CD4-positive, alpha-beta memory T cell (primary cell): ENCODE data around the gene ZNF830. TPM values are rescaled to one million over a fixed set of nuclear protein-coding genes. Genes with fewer than 3 reads are reported as not detected.

Experiments
- CTCF ChIA-PET: fragments of 350-600 bp; sonication (Branson Sonifier 250); formaldehyde crosslinking; loops from one replicate; lab custom pipeline; 2021; ENCODE audit warnings: inconsistent platforms; ENCODE audit not compliant: partially characterized antibody; lab: Charles Lee
- POLR2A ChIA-PET: fragments of 350-600 bp; sonication (Branson Sonifier 250); formaldehyde crosslinking; loops from one replicate; lab custom pipeline; 2021; ENCODE audit not compliant: partially characterized antibody; lab: Charles Lee
- DNase-seq, 5 donors: peaks; one replicate each; pipeline versions ENCODE4 v3.0.0 to v3.0.0-alpha.2; 2020 to 2022; ENCODE audit warnings: mixed read lengths in 1 of 5
- H3K27ac ChIP-seq: one replicate; pipeline ENCODE4 v1.7.0; 2013; ENCODE audit warnings: low read depth, low read length
- H3K27me3 ChIP-seq: 2 replicates; pipeline ENCODE4 v1.7.0; 2013; ENCODE audit warnings: mild to moderate bottlenecking, low read length, moderate library complexity; ENCODE audit not compliant: insufficient read depth
- H3K36me3 ChIP-seq: 2 replicates; pipeline ENCODE4 v1.7.0; 2013; ENCODE audit warnings: mild to moderate bottlenecking, low read length, moderate library complexity; ENCODE audit not compliant: insufficient read depth
- H3K4me1 ChIP-seq: 2 replicates; pipeline ENCODE4 v1.7.0; 2013; ENCODE audit warnings: mild to moderate bottlenecking, low read length, moderate library complexity; ENCODE audit not compliant: insufficient read depth
- H3K4me3 ChIP-seq, 2 donors: one replicate each; pipeline ENCODE4 v1.7.0; 2013; ENCODE audit warnings: low read length in 2 of 2, mild to moderate bottlenecking in 1 of 2
- H3K9me3 ChIP-seq, 2 donors: one replicate each; pipeline ENCODE4 v1.7.0; 2013; ENCODE audit warnings: low read length in 2 of 2, control low read depth in 1 of 2; ENCODE audit not compliant: control insufficient read depth in 1 of 2
- H3K27ac Mint-ChIP-seq, 7 donors: one replicate each; pipeline ENCODE4 v1.8.0; 2020 to 2021; ENCODE audit warnings: mixed read lengths in 7 of 7, mild to moderate bottlenecking in 6 of 7, inconsistent platforms in 3 of 7, moderate library complexity in 3 of 7
- H3K27me3 Mint-ChIP-seq, 2 donors: one replicate each; pipeline ENCODE4 v1.8.0; 2020 to 2021; ENCODE audit warnings: mixed read lengths in 2 of 2
- H3K36me3 Mint-ChIP-seq, 2 donors: one replicate each; pipeline ENCODE4 v1.8.0; 2020 to 2021; ENCODE audit warnings: mixed read lengths in 2 of 2, inconsistent platforms in 1 of 2, mild to moderate bottlenecking in 1 of 2
- H3K4me1 Mint-ChIP-seq, 4 donors: one replicate each; pipeline ENCODE4 v1.8.0; 2020 to 2021; ENCODE audit warnings: mixed read lengths in 4 of 4, mild to moderate bottlenecking in 1 of 4
- H3K4me3 Mint-ChIP-seq, 8 donors: one replicate each; pipeline ENCODE4 v1.8.0; 2020 to 2021; ENCODE audit warnings: mixed read lengths in 8 of 8, mild to moderate bottlenecking in 7 of 8, moderate library complexity in 6 of 8, inconsistent platforms in 3 of 8
- H3K9me3 Mint-ChIP-seq, 8 donors: one replicate each; pipeline ENCODE4 v1.8.0; 2020 to 2021; ENCODE audit warnings: mixed read lengths in 8 of 8, mild to moderate bottlenecking in 5 of 8, inconsistent platforms in 3 of 8, moderate library complexity in 1 of 8
- intact Hi-C: fragments of 100-400 bp; cut with micrococcal nuclease; formaldehyde crosslinking; loops from one replicate; pipeline ENCODE4 v1.15.1; 2023
- polyA plus RNA-seq, 2 donors: library from polyadenylated mRNA; unstranded; fragments of 300-500 nt; fragmentation: Illumina TruSeq; gene quantifications; one replicate each; pipeline ENCODE4 v1.2.3, GENCODE V29; 2021
- total RNA-seq, 2 experiments: library from RNA; stranded (reverse); gene quantifications; one replicate each; pipeline ENCODE4 v1.2.3, GENCODE V29; 2021

Gene ZNF830
- total and polyA plus RNA-seq, 4 experiments from 2014 or later, result 16.7 to 44.0 (median 32.7) TPM

DNA sequence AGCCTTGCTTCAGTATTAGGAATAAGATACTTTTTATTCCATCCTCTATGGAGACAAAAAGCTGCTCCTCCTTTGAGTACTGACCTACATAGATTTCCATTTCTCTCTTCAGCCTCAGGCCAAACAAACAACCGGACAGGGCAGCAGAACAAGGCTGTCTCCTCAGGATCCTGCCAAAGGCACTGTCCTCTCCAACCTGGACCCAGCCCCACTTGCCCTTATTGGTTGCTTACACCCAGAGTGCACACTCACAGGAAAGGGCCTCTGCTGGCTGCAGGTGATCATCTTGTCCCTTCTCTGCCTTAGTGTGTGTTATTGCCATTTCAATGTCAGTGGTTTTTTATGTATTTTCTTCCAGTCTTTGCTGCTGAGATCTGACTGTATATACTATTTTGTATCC, 45.6 kb downstream of the ZNF830 start:
- peak overlapping the region; percentile 1 to 78 (median 30) for H3K27ac Mint-ChIP-seq
- intact Hi-C loops, result no loop called here
- no peaks in the 10 kb centered on the region for H3K27me3 Mint-ChIP-seq
- H3K36me3 Mint-ChIP-seq, result peaks cover 36 to 79% of the 10 kb centered on the region in 2 donors
- peaks cover 31% of the 10 kb centered on the region for H3K36me3 ChIP-seq
- no peaks in the 10 kb centered on the region for H3K9me3 Mint-ChIP-seq
- H3K4me1 Mint-ChIP-seq, result peaks cover 0 to 5% (median under 1%) of the 10 kb centered on the region in 4 donors
- H3K27ac ChIP-seq, result no peak overlapping the region
- no peaks in the 10 kb centered on the region for H3K9me3 ChIP-seq
- ChIA-PET CTCF (no interaction called here), POLR2A (interaction anchor here (0.6 to 1.6 kb wide), 4 partner anchors 40 to 100 kb away, joined by 3 to 4 read pairs (median 3); no protein-coding TSS in a partner anchor)
- H3K4me1 ChIP-seq, result no peaks in the 10 kb centered on the region
- H3K27me3 ChIP-seq, result no peaks in the 10 kb centered on the region
- no peak overlapping the region for H3K4me3 Mint-ChIP-seq
- no peak overlapping the region for H3K4me3 ChIP-seq
- no peak for DNase-seq

DNA sequence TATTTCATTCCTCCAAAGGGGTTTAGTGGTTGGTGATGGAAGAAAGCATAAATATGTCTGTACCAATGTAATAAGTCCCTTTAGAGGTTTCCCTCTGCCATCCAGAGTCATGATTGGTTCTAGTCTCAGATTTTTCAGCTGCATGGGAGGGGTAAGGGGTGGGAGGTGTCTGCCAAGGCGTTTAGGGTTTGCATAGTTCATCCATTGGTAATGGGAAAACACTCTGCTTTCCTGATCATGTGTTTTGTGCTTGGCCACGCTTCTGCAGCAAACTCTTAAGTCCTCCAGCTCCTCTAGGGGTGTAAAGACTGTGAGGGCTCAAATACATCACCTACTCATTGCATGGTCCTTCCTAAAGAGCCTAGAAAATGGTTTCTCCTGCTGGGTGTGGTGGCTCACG, 48.8 kb downstream of the ZNF830 start:
- no peaks in the 10 kb centered on the region for H3K9me3 ChIP-seq
- H3K27ac Mint-ChIP-seq, result peak overlapping the region in 3 of 7 donors; percentile 18 to 60 (median 59)
- intact Hi-C loops, result no loop called here
- H3K4me1 Mint-ChIP-seq, result peaks cover 0 to 2% (median 0%) of the 10 kb centered on the region in 4 donors
- H3K27me3 ChIP-seq, result no peaks in the 10 kb centered on the region
- H3K9me3 Mint-ChIP-seq, result no peaks in the 10 kb centered on the region
- H3K4me3 ChIP-seq, result no peak overlapping the region
- H3K4me3 Mint-ChIP-seq, result no peak overlapping the region
- H3K27ac ChIP-seq, result no peak overlapping the region
- ChIA-PET CTCF (interaction anchor here (1.3 to 1.7 kb wide), 2 partner anchors 10 to 54 kb away, joined by 9 to 10 read pairs; partner anchors contain the start of gene RFFL), POLR2A (interaction anchor here (0.7 to 3.5 kb wide), 3 partner anchors 9 to 50 kb away, joined by 3 to 17 read pairs (median 3); no protein-coding TSS in a partner anchor)
- peaks cover 56 to 83% of the 10 kb centered on the region in 2 donors for H3K36me3 Mint-ChIP-seq
- H3K27me3 Mint-ChIP-seq, result no peaks in the 10 kb centered on the region
- H3K4me1 ChIP-seq, result no peaks in the 10 kb centered on the region
- H3K36me3 ChIP-seq, result peaks cover 52% of the 10 kb centered on the region
- no peak for DNase-seq

DNA sequence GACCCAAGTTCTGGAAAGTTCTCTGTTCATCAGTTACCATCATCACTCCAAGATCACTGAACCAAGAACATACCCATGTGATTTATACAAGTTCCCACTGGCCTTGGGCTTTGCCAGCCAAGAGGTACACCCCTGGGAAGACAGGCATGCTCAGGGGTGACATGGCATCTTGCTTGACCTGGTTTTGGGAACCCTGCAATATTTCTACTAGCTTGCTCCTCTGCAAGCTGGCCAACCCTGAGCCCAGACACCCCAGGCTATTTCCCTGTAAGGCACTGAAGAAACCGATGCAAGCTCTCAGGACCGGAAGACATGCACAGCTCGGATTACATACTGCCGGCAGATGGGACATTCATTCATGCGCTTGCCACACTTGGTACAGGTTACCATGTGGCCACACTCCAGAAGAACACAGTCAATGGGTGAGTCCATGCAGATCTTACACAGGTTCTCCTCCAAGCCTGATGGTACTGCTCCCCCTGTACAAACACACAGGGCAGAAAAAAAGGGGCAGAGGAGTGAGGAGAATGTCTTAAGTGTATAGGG, 50.4 kb downstream of the ZNF830 start:
- no peak for DNase-seq
- intact Hi-C loops, result no loop called here
- CTCF ChIA-PET, result interaction anchor here (1.6 to 2.0 kb wide), 3 partner anchors 11 to 52 kb away, joined by 6 to 8 read pairs (median 7); partner anchors contain the start of gene RFFL
- Mint-ChIP-seq H3K27ac (peak overlapping the region in 6 of 7 donors; percentile 23 to 54 (median 32)), H3K4me1 (peaks cover 0 to 2% (median 0%) of the 10 kb centered on the region in 4 donors), H3K9me3 (no peaks in the 10 kb centered on the region), H3K4me3 (no peak overlapping the region), H3K27me3 (no peaks in the 10 kb centered on the region), H3K36me3 (peaks cover 72 to 90% of the 10 kb centered on the region in 2 donors)
- no peak overlapping the region for H3K4me3 ChIP-seq
- H3K36me3 ChIP-seq, result peaks cover 69% of the 10 kb centered on the region
- H3K4me1 ChIP-seq, result no peaks in the 10 kb centered on the region
- POLR2A ChIA-PET, result interaction anchor here (0.7 to 2.5 kb wide), 4 partner anchors 11 to 38 kb away, joined by 4 to 5 read pairs (median 4); no protein-coding TSS in a partner anchor
- no peaks in the 10 kb centered on the region for H3K27me3 ChIP-seq
- H3K27ac ChIP-seq, result no peak overlapping the region
- no peaks in the 10 kb centered on the region for H3K9me3 ChIP-seq

Other genes with a start within 250 kb of the ZNF830 start
- 1 to 10 TPM; 2.0 to 2.1 TPM for gene CCT6B, start 80 bp upstream of the ZNF830 start, total RNA-seq
- 1 to 10 TPM in 1 of 2 donors, under 1 TPM in 1; 0.61 to 1.6 TPM for gene CCT6B, start 80 bp upstream of the ZNF830 start, polyA plus RNA-seq
- gene LIG3, start 19.0 kb downstream of the ZNF830 start, total RNA-seq, result 10 to 100 TPM; 41.9 to 50.8 TPM
- 10 to 100 TPM in 1 of 2 donors, 1 to 10 TPM in 1; 7.7 to 16.3 TPM for gene LIG3, start 19.0 kb downstream of the ZNF830 start, polyA plus RNA-seq
- 10 to 100 TPM; 72.1 to 82.3 TPM for gene RFFL, start 102.2 kb downstream of the ZNF830 start, total RNA-seq
- 10 to 100 TPM; 48.3 to 51.0 TPM for gene RFFL, start 102.2 kb downstream of the ZNF830 start, polyA plus RNA-seq
- 10 to 100 TPM; 21.5 to 29.2 TPM for gene RAD51D, start 158.3 kb downstream of the ZNF830 start, total RNA-seq
- gene RAD51D, start 158.3 kb downstream of the ZNF830 start, polyA plus RNA-seq, result 10 to 100 TPM in 1 of 2 donors, 1 to 10 TPM in 1; 6.1 to 12.0 TPM
- gene FNDC8, start 160.1 kb downstream of the ZNF830 start, total RNA-seq, result not detected
- not detected for gene FNDC8, start 160.1 kb downstream of the ZNF830 start, polyA plus RNA-seq
- gene NLE1, start 180.8 kb downstream of the ZNF830 start, total RNA-seq, result 10 to 100 TPM; 20.1 to 20.5 TPM
- 1 to 10 TPM; 4.4 to 4.8 TPM for gene NLE1, start 180.8 kb downstream of the ZNF830 start, polyA plus RNA-seq
- gene UNC45B, start 186.3 kb downstream of the ZNF830 start, total RNA-seq, result under 1 TPM; 0.69 to 0.73 TPM
- gene UNC45B, start 186.3 kb downstream of the ZNF830 start, polyA plus RNA-seq, result under 1 TPM; 0.13 to 0.58 TPM
- gene SLC35G3, start 232.9 kb downstream of the ZNF830 start, total RNA-seq, result not detected
- gene SLC35G3, start 232.9 kb downstream of the ZNF830 start, polyA plus RNA-seq, result under 1 TPM in 1 of 2 donors, not detected in 1; 0.09 TPM